ENCODE data around the gene BHLHE23.

DNA sequence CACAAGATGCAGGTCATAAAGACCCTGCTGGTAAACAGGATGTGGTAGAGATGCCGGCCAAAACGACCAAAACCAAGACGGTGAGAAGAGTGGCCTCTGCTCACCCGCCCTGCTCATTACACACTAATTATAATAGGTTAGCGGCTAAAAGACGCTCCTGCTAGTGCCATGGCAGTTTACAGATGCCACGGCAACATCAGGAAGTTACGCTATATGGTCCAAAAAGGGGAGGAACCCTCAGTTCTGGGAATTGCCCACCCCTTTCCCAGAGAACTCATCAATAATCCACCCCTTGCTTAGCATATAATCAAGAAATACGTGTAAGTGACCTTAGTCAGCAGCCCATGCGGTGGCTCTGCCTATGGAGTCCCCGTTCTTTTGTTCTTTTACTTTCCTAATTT is 17.6 kb downstream of the BHLHE23 start:
- TF ChIP-seq, protein P1, sequence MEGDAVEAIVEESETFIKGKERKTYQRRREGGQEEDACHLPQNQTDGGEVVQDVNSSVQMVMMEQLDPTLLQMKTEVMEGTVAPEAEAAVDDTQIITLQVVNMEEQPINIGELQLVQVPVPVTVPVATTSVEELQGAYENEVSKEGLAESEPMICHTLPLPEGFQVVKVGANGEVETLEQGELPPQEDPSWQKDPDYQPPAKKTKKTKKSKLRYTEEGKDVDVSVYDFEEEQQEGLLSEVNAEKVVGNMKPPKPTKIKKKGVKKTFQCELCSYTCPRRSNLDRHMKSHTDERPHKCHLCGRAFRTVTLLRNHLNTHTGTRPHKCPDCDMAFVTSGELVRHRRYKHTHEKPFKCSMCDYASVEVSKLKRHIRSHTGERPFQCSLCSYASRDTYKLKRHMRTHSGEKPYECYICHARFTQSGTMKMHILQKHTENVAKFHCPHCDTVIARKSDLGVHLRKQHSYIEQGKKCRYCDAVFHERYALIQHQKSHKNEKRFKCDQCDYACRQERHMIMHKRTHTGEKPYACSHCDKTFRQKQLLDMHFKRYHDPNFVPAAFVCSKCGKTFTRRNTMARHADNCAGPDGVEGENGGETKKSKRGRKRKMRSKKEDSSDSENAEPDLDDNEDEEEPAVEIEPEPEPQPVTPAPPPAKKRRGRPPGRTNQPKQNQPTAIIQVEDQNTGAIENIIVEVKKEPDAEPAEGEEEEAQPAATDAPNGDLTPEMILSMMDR (conservative IDR thresholded peaks at IDR 0.05 in 1 of 2, IDR thresholded peaks at IDR 0.05 in 1 of 2; ENCODE audit: low read depth in 1 of 2, low read length in 2 of 2) = no peak
- TF ChIP-seq EZH2 (IDR thresholded peaks at IDR 0.05; ENCODE audit: low read length, missing control alignments) = no peak
